GM12878 (cell line): ENCODE results near the gene PTGR3. TPM values are rescaled to one million over a fixed set of nuclear protein-coding genes. Genes with fewer than 3 reads are reported as not detected.
A peak's percentile ranks its signal among the peaks of the same experiment; 100 is the strongest.

ENCODE experiments used
- ATAC-seq: fragments of 200-7000 bp; cut with Tn5 transposase; 3 replicates; pipeline ENCODE4 v1.9.1; 2020; ENCODE audit warnings: mild to moderate bottlenecking, moderate library complexity
- BruUV-seq: library from RNA; stranded (reverse); fragments of 400-500 nt; replicated peaks from 2 replicates; lab custom pipeline; 2021; lab: Mats Ljungman, UMichigan
- CTCF ChIA-PET: fragments of 300-600 bp; sonication (Branson Sonifier 250); formaldehyde crosslinking; extraction: SDS; loops from one replicate; lab custom pipeline; 2021; ENCODE audit warnings: inconsistent platforms; lab: Yijun Ruan, JAX
- POLR2A ChIA-PET: fragments of 350-600 bp; formaldehyde crosslinking; extraction: SDS; loops from one replicate; lab custom pipeline; 2021; ENCODE audit warnings: inconsistent platforms; lab: Charles Lee
- RAD21 ChIA-PET: fragments of 300-600 bp; sonication (Branson Sonifier 250); formaldehyde crosslinking; loops from one replicate; lab custom pipeline; 2023; ENCODE audit warnings: antibody characterized with exemption; ENCODE audit not compliant: unreplicated experiment; lab: Charles Lee
- SMC1A ChIA-PET: fragments of 300-600 bp; sonication (Branson Sonifier 250); formaldehyde crosslinking; loops from one replicate; lab custom pipeline; 2023; ENCODE audit not compliant: unreplicated experiment, uncharacterized antibody; lab: Charles Lee
- DNase-seq: peaks from one replicate; pipeline ENCODE4 v3.0.0-alpha.2; 2011; ENCODE audit warnings: low read depth, low spot score
- FAIRE-seq: peaks from 3 replicates; lab custom pipeline; 2011; peaks lifted over from hg19 to GRCh38; lab: Jason Lieb, UNC
- H2AFZ ChIP-seq: 2 replicates; pipeline ENCODE4 v1.6.0; 2011; ENCODE audit warnings: low read depth, low read length, control low read depth; ENCODE audit not compliant: control insufficient read depth
- H3K27ac ChIP-seq: 2 replicates; pipeline ENCODE4 v1.5.1; 2011; ENCODE audit warnings: control low read depth; ENCODE audit not compliant: control insufficient read depth, insufficient read depth
- H3K27me3 ChIP-seq, 2 experiments: replicated peaks in 1 of 2; 2 replicates each; pipeline versions ENCODE4 v1.6.0 to v1.6.1; 2011; ENCODE audit warnings: low read length in 1 of 2; ENCODE audit not compliant: control insufficient read depth in 2 of 2, insufficient read depth in 2 of 2
- H3K36me3 ChIP-seq, 2 experiments: 2 replicates each; pipeline ENCODE4 v1.5.1; 2011; ENCODE audit warnings: low read length in 1 of 2; ENCODE audit not compliant: control insufficient read depth in 2 of 2, insufficient read depth in 2 of 2
- H3K4me1 ChIP-seq: 2 replicates; pipeline ENCODE4 v1.6.1; 2011; ENCODE audit warnings: mild to moderate bottlenecking, low read length, moderate library complexity, mixed read lengths; ENCODE audit not compliant: control insufficient read depth, insufficient read depth
- H3K4me2 ChIP-seq: 2 replicates; pipeline ENCODE4 v1.6.0; 2011; ENCODE audit warnings: control low read depth; ENCODE audit not compliant: control insufficient read depth, insufficient read depth
- H3K4me3 ChIP-seq: fragments of 200-600 bp; sonication (generic); 2 replicates; pipeline ENCODE4 v1.5.1; 2016
- H3K79me2 ChIP-seq: 2 replicates; pipeline ENCODE4 v1.6.0; 2011; ENCODE audit warnings: low read length; ENCODE audit not compliant: control insufficient read depth, insufficient read depth
- H3K9ac ChIP-seq: 2 replicates; pipeline ENCODE4 v1.8.0; 2011; ENCODE audit warnings: low read length, control low read depth, mixed read lengths; ENCODE audit not compliant: control insufficient read depth, insufficient read depth
- H3K9me3 ChIP-seq: replicated peaks from 3 replicates; pipeline ENCODE4 v1.5.1; 2011; ENCODE audit warnings: mild to moderate bottlenecking, low read length; ENCODE audit not compliant: control insufficient read depth, insufficient read depth
- H4K20me1 ChIP-seq: 2 replicates; pipeline ENCODE4 v1.6.0; 2011; ENCODE audit not compliant: control insufficient read depth, insufficient read depth
- CHD4 ChIP-seq: fragments of 200-600 bp; sonication (generic); IDR thresholded peaks from 2 replicates; pipeline ENCODE4 v1.6.1; 2016; ENCODE audit warnings: mild to moderate bottlenecking
- FOXK2 ChIP-seq: fragments of 450-650 bp; IDR thresholded peaks from 2 replicates; pipeline ENCODE4 v1.6.1; 2017; ENCODE audit warnings: mild to moderate bottlenecking, moderate library complexity
- FOXM1 ChIP-seq: IDR thresholded peaks from 2 replicates; pipeline ENCODE4 v1.6.1; 2012; ENCODE audit warnings: low read depth, mild to moderate bottlenecking, inconsistent platforms, low read length, moderate library complexity
- KLF5 ChIP-seq: fragments of 450-650 bp; IDR thresholded peaks from 2 replicates; pipeline ENCODE4 v1.6.1; 2014; ENCODE audit warnings: mild to moderate bottlenecking; ENCODE audit not compliant: partially characterized antibody
- NR2F1 ChIP-seq: fragments of 450-650 bp; conservative IDR thresholded peaks from 2 replicates; pipeline ENCODE4 v1.6.1; 2017; ENCODE audit warnings: mild to moderate bottlenecking
- PML ChIP-seq: IDR thresholded peaks from 2 replicates; pipeline ENCODE4 v1.6.1; 2012; ENCODE audit warnings: low read length, inconsistent platforms
- RELA ChIP-seq: fragments of 450-650 bp; IDR thresholded peaks from 2 replicates; pipeline ENCODE4 v1.8.0; 2014; ENCODE audit warnings: borderline replicate concordance; ENCODE audit not compliant: partially characterized antibody
- RELB ChIP-seq: fragments of 450-650 bp; IDR thresholded peaks from 2 replicates; pipeline ENCODE4 v1.6.1; 2017; ENCODE audit warnings: low read depth, mild to moderate bottlenecking, moderate library complexity
- SIN3A ChIP-seq: IDR thresholded peaks from 2 replicates; pipeline ENCODE4 v1.6.1; 2012; ENCODE audit warnings: low read depth, low read length, improper control_type of control experiment
- SUZ12 ChIP-seq: fragments of 200-600 bp; sonication (generic); IDR thresholded peaks from one replicate; pipeline ENCODE4 v1.6.1; 2018; ENCODE audit warnings: antibody characterized with exemption, mild to moderate bottlenecking; ENCODE audit not compliant: unreplicated experiment
- TCF12 ChIP-seq: IDR thresholded peaks from 2 replicates; pipeline ENCODE4 v1.6.1; 2011; ENCODE audit warnings: low read depth, mild to moderate bottlenecking, low read length
- ZBTB11 ChIP-seq: fragments of 450-650 bp; formaldehyde crosslinking; IDR thresholded peaks from 2 replicates; pipeline ENCODE4 v1.5.0; 2022; ENCODE audit warnings: mild to moderate bottlenecking, missing genetic modification characterization
- ZNF622 ChIP-seq: fragments of 450-650 bp; IDR thresholded peaks from 2 replicates; pipeline ENCODE4 v1.6.1; 2017; ENCODE audit warnings: mild to moderate bottlenecking, inconsistent platforms
- WGBS: methylation state at CpG from one replicate; pipeline ENCODE4 v1.1.6; 2016; ENCODE audit warnings: low lambda C conversion rate; ENCODE audit not compliant: insufficient replicate concordance, insufficient coverage; ENCODE audit errors: missing lambda C conversion rate; 5-methylcytosine and 5-hydroxymethylcytosine counted together
- in situ Hi-C: fragments of 300-500 bp; cut with MboI; formaldehyde crosslinking; loops from 9 replicates; pipeline ENCODE4 v1.14.3; 2018; ENCODE audit warnings: mixed read lengths
- intact Hi-C: fragments of 100-400 bp; cut with micrococcal nuclease; formaldehyde crosslinking; loops from one replicate; pipeline ENCODE4 v1.14.2; 2022; ENCODE audit not compliant: unreplicated experiment
- polyA plus RNA-seq, 11 experiments: library from polyadenylated mRNA; depleted of rRNA in 4 of 11; unstranded in 6 of 11; stranded (reverse) in 5 of 11; fragments of >200 nt; fragmentation: Nextera tagmentation in 4 of 11; fragmentation: Illumina TruSeq in 1 of 11; extraction: Ambion mirVana in 4 of 11; extraction: Trizol in 1 of 11; gene quantifications; 1 replicate in 1 of 11; 2 replicates in 10 of 11; pipeline versions ENCODE4 v1.2.1 to v1.2.3, GENCODE V29; 2011 to 2016; ENCODE audit warnings: inconsistent platforms in 2 of 11, missing spikeins in 2 of 11, low read depth in 1 of 11
- total RNA-seq, 4 experiments: library from RNA; depleted of rRNA in 3 of 4; stranded (reverse); fragments of >200 nt in 3 of 4; fragmentation: Illumina TruSeq in 1 of 4; extraction: Trizol in 1 of 4; gene quantifications; 2 replicates each; pipeline versions ENCODE4 v1.2.1 to v1.2.3, GENCODE V29; 2013 to 2021
- TF ChIP-seq, protein P1 (sequence below): fragments of 450-650 bp; IDR thresholded peaks from 2 replicates; pipeline ENCODE4 v1.6.1; 2017; ENCODE audit warnings: borderline replicate concordance
- TF ChIP-seq, protein P2 (sequence below): IDR thresholded peaks from 2 replicates; pipeline ENCODE4 v1.6.1; 2011; ENCODE audit warnings: borderline replicate concordance, low read depth, mild to moderate bottlenecking, moderate library complexity, low read length; ENCODE audit not compliant: insufficient read depth, poor library complexity, severe bottlenecking

The PTGR3 gene
- total and polyA plus RNA-seq, 10 of the 15 experiments (the other 5 are each of a cell fraction or from before 2014, with no cell fraction given) = 6.2 to 69.8 (median 21.9) TPM

DNA sequence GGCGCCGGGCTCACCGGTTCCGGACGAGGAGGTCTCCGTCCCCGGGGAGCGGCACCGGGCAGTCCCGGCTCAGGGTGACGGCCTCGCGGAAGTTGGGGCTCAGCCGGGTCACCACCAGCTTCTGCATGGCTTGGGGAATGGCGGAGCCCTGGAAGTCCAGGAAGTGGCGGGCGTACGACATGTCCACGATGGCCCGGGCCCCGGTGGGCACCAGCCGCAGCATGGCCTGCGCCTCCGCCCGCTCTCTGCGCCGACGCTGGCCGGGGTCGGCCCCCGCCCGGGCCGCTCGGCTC lies 157 bp downstream of the PTGR3 start (continued):
- TF ChIP-seq NR2F1 (peak; percentile 62), TCF12 (no peak), FOXK2 (no peak)
- TF ChIP-seq, protein P1, sequence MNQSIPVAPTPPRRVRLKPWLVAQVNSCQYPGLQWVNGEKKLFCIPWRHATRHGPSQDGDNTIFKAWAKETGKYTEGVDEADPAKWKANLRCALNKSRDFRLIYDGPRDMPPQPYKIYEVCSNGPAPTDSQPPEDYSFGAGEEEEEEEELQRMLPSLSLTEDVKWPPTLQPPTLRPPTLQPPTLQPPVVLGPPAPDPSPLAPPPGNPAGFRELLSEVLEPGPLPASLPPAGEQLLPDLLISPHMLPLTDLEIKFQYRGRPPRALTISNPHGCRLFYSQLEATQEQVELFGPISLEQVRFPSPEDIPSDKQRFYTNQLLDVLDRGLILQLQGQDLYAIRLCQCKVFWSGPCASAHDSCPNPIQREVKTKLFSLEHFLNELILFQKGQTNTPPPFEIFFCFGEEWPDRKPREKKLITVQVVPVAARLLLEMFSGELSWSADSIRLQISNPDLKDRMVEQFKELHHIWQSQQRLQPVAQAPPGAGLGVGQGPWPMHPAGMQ = no peak

DNA sequence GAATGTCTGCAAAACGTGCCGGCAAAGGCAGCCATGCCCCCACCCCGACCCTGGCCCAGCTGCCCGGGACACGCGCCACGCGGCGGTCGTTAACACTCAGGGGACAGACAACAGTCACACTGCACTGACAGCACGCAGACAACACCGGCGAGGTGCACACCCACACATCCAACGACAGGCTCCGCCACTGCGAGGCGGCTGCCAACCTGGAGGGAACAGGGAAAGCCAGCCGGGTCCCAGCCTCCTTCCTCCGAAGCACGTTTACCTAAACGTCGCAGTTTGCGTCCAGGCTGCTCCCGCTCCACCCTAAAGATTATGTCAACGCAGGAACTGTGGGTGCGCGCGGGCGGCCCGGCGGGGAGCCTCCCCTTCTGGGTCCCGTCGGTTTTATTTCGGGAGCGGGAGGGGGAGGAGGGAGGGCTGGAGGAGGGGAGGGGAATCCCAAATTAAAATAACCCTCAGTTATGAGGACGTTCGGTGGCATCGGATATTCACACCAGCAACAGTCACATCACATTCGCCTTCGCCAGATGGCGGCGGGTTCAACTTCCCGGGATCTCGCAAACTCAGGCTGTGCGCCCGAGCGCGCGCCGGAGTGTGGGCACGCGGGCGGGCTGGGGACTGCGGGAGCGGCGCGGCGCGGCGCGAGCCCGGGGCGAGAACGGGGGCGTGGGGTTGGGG lies 644 bp downstream of the PTGR3 start:
- ChIA-PET SMC1A (no interaction called here), POLR2A (no interaction called here), CTCF (interaction anchor here (0.7 kb wide), 1 partner anchor 557 kb away, joined by 3 read pairs; no protein-coding TSS in a partner anchor), RAD21 (no interaction called here)
- intact Hi-C loops = loop anchor here (5.0 to 10.0 kb wide), 8 partner anchors 36 to 1277 kb away; partner anchors contain the start of genes CNDP2, FBXO15 and TIMM21
- DNase-seq = no peak
- peak overlapping the region; percentile 82 for H2AFZ ChIP-seq
- no peaks in the 10 kb centered on the region for H4K20me1 ChIP-seq
- no peaks in the 10 kb centered on the region for H3K36me3 ChIP-seq
- no TSS peak for BruUV-seq
- FAIRE-seq = peak; percentile 56
- peaks cover 6% of the 10 kb centered on the region; the same call in 1 of the 2 replicates for H3K4me1 ChIP-seq
- in situ Hi-C loops = loop anchor here (25.0 kb wide), 1 partner anchor 1904 kb away; no protein-coding TSS in a partner anchor
- H3K9ac ChIP-seq = peak overlapping the region; percentile 83
- peaks cover 68% of the 10 kb centered on the region for H3K79me2 ChIP-seq
- peak overlapping the region; percentile 76 for H3K4me2 ChIP-seq
- H3K9me3 ChIP-seq = no peaks in the 10 kb centered on the region
- peak overlapping the region; percentile 86 for H3K27ac ChIP-seq
- peak overlapping the region; percentile 96 for H3K4me3 ChIP-seq
- ATAC-seq = peak; percentile 7
- no peaks in the 10 kb centered on the region for H3K27me3 ChIP-seq
- WGBS = under 1% methylated on average over 39 of the region's 65 CpGs
- TF ChIP-seq SUZ12 = no peak
- TF ChIP-seq ZNF622 = no peak
- no peak for TF ChIP-seq FOXM1
- TF ChIP-seq RELB = 0 out of 2 replicates have a peak, but pooled peaks have one; percentile 26
- no peak for TF ChIP-seq RELA
- TF ChIP-seq, protein P2, sequence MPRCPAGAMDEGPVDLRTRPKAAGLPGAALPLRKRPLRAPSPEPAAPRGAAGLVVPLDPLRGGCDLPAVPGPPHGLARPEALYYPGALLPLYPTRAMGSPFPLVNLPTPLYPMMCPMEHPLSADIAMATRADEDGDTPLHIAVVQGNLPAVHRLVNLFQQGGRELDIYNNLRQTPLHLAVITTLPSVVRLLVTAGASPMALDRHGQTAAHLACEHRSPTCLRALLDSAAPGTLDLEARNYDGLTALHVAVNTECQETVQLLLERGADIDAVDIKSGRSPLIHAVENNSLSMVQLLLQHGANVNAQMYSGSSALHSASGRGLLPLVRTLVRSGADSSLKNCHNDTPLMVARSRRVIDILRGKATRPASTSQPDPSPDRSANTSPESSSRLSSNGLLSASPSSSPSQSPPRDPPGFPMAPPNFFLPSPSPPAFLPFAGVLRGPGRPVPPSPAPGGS = no peak
- TF ChIP-seq PML = no peak
- no peak for TF ChIP-seq KLF5
- no peak for TF ChIP-seq CHD4
- TF ChIP-seq SIN3A = peak; percentile 13; the same call in 1 of the 2 replicates
- TF ChIP-seq ZBTB11 = no peak
